Bronchial epithelial cell (primary cell): ENCODE results near the gene RXRB. TPM values are rescaled to one million over a fixed set of nuclear protein-coding genes. Genes with fewer than 3 reads are reported as not detected.

Experiments used
- DNase-seq: peaks from one replicate; pipeline ENCODE4 v3.0.0-alpha.2; 2010; ENCODE audit warnings: low read depth
- FAIRE-seq: peaks from 2 replicates; lab custom pipeline; 2011; peaks lifted over from hg19 to GRCh38; lab: Jason Lieb, UNC
- H3K27me3 ChIP-seq: 2 replicates; pipeline ENCODE4 v1.5.1; 2011; ENCODE audit warnings: low read length; ENCODE audit not compliant: control insufficient read depth, insufficient read depth
- H3K36me3 ChIP-seq: 2 replicates; pipeline ENCODE4 v1.5.1; 2011; ENCODE audit warnings: low read length; ENCODE audit not compliant: control insufficient read depth, insufficient read depth
- H3K4me3 ChIP-seq: 2 replicates; pipeline ENCODE4 v1.5.1; 2011; ENCODE audit warnings: mild to moderate bottlenecking, low read depth, low read length, control low read depth
- total RNA-seq: library from RNA; depleted of rRNA; stranded (reverse); fragments of >200 nt; gene quantifications from 2 replicates; pipeline ENCODE4 v1.2.1, GENCODE V29; 2014
- TF ChIP-seq, protein P1 (sequence below): IDR thresholded peaks from 2 replicates; pipeline ENCODE4 v1.5.1; 2011; ENCODE audit warnings: mild to moderate bottlenecking, moderate library complexity, low read length, control low read depth, inconsistent platforms; ENCODE audit not compliant: insufficient read depth, severe bottlenecking

RXRB gene
- total RNA-seq, 1 donor from 2014 or later: 15.3 TPM

DNA sequence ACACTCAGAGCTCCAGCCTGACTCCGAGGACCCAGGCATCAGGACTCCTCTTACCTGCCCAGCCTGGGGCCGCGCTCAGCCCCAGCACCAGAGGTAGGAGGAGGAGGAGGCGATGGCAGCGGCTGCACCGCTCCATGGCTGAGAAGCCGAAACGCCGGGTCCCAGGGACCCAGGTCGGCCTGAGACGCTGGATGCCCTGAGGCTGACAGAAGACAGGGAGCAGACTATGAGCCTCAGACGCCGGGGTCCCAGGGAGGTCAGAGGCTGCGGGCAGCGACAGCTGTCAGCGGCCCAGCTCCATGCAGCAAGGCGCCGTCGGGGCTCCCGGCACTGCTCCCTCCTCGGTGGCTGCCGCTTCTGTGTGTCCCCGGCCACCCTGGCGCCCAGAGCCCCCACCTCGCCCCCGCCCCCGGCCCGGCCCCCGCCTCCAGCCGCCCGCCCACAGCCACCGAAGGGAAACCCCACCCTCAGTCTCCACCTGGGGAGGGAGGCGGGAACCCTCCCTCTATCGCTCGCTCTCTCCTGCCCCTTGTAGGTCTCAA is 8.3 kb downstream of the RXRB start, which contains the start of gene COL11A2:
Gene COL11A2 (minus strand): TSS at position 363 of the 542 bp plus-strand sequence. CDS start 227 bp downstream, at position 136.
- Histone ChIP-seq H3K27me3 (peaks cover 17% of the 10 kb centered on the region), H3K4me3 (peak within 1 kb of the TSS; percentile 27), H3K36me3 (peaks cover 16% of the 10 kb centered on the region)
- TF ChIP-seq, protein P1, sequence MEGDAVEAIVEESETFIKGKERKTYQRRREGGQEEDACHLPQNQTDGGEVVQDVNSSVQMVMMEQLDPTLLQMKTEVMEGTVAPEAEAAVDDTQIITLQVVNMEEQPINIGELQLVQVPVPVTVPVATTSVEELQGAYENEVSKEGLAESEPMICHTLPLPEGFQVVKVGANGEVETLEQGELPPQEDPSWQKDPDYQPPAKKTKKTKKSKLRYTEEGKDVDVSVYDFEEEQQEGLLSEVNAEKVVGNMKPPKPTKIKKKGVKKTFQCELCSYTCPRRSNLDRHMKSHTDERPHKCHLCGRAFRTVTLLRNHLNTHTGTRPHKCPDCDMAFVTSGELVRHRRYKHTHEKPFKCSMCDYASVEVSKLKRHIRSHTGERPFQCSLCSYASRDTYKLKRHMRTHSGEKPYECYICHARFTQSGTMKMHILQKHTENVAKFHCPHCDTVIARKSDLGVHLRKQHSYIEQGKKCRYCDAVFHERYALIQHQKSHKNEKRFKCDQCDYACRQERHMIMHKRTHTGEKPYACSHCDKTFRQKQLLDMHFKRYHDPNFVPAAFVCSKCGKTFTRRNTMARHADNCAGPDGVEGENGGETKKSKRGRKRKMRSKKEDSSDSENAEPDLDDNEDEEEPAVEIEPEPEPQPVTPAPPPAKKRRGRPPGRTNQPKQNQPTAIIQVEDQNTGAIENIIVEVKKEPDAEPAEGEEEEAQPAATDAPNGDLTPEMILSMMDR: no peak
- FAIRE-seq (no peak), DNase-seq (no peak)

DNA sequence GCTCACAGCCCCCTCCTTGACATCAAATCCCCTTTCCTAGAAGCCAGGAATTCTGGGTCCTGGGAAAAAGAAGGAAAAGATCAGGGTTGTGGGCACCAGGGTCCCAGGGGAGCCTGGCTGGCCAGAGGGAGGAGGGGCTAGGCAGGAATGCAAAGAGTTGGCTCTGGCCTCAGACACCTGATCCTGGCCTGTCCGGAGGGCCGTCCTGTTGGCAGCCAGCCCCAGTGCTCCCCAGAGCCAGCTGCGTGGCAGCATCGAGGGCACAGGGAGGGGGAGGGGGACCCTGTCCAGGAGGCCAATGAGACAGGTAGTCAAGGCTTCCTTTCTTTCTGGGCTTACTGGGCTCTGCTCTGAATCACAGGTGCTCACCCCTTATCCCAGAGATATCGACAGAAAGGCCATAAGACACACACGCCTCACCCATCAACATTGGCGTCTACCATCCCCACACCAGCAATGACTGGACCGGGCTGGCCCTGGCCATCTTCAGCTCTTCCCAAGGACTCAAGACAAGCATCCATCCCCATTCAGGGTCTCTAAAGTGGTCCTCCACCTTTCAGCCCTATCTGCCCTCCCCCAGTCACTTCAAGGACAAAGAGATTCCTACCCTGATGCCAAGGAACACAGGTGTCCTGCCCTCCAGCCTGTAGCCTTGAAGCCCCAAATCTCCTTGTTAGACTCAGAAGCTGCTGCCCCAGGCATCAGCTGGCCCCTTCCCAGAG is 8.9 kb downstream of the RXRB start:
- TF ChIP-seq, protein P1: no peak
- no peak overlapping the region for H3K4me3 ChIP-seq
- DNase-seq (no peak), FAIRE-seq (no peak)
- peaks cover 12% of the 10 kb centered on the region for H3K36me3 ChIP-seq
- peaks cover 17% of the 10 kb centered on the region for H3K27me3 ChIP-seq

GRCh38 chr6:33190504-33191107 is 9.9 kb downstream of the RXRB start:
- peaks cover 6% of the 10 kb centered on the region for H3K36me3 ChIP-seq
- no peak overlapping the region for H3K4me3 ChIP-seq
- peaks cover 19% of the 10 kb centered on the region for H3K27me3 ChIP-seq
- no peak for FAIRE-seq
- TF ChIP-seq, protein P1: no peak
- no peak for DNase-seq

- no peak for FAIRE-seq
- DNase-seq: no peak
- H3K36me3 ChIP-seq: peaks cover 3% of the 10 kb centered on the region
- no peak overlapping the region for H3K4me3 ChIP-seq
- peaks cover 19% of the 10 kb centered on the region for H3K27me3 ChIP-seq
- TF ChIP-seq, protein P1: no peak
These were observed 10.6 kb downstream of the RXRB start for GRCh38 chr6:33189625-33190448.

DNA sequence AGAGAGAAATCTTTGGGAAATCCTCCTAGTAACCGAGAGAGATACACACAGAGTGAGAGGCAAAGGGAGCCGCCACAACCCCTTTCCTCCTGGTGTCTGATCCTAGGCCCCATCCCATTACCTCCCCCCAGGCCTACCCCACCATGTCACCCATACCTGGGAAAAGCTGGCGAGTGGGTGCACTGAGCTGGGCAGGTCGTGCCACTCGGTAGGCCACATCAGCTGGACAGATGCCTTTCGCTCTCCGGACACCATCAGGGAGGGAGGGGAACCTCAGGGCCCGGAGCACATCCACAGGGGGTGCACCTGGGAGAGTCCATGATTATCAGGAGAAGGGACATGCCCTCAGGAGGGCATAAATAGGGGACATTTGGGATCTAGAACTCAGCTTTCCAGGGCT is 11.3 kb downstream of the RXRB start:
- Histone ChIP-seq H3K36me3 (no peaks in the 10 kb centered on the region), H3K27me3 (peaks cover 19% of the 10 kb centered on the region), H3K4me3 (no peak overlapping the region)
- FAIRE-seq (no peak), DNase-seq (no peak)
- TF ChIP-seq, protein P1: no peak
